GM21737 (cell line): ENCODE measurements around the gene CA4.
A peak's percentile ranks its signal among the peaks of the same experiment; 100 is the strongest.

Experiments
- ATAC-seq: cut with Tn5 transposase; IDR thresholded peaks from one replicate; pipeline ENCODE4 v1.9.1; 2021; ENCODE audit warnings: mild to moderate bottlenecking, moderate library complexity; ENCODE audit not compliant: unreplicated experiment

CA4 gene

DNA sequence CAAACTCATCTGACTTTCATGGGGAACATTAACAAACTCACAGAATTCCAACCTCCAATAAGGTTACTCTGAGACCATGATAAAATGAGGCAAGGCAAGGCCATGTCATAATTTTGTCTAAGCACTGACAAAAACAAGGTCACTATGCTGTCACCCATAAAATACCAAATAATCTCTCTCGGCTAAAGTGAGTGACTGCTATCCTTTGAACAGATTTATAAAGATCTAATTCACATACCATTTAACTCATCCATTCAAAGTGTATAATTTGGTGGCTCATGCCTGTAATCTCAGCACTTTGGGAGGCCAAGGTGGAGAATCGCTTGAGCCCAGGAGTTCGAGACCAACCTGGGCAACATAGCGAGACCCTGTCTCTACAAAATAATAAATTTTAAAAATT is 20.6 kb upstream of the CA4 start:
- no peak for ATAC-seq

DNA sequence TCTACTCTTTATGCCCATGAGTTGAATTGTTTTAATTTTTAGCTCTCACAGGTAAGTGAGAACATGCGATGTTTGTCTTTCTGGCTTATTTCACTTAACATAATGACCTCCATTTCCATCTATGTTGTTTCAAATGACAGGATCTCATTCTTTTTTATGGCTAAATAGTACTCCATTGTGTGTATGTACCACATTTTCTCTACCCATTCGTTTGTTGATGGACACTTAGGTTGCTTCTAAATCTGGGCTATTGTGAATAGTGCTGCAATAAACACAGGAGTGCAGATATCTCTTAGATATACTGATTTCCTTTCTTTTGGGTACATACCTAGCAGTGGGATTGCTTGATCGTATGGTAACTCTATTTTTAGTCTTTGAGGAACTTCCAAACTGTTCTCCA is 19.3 kb upstream of the CA4 start:
- no peak for ATAC-seq

DNA sequence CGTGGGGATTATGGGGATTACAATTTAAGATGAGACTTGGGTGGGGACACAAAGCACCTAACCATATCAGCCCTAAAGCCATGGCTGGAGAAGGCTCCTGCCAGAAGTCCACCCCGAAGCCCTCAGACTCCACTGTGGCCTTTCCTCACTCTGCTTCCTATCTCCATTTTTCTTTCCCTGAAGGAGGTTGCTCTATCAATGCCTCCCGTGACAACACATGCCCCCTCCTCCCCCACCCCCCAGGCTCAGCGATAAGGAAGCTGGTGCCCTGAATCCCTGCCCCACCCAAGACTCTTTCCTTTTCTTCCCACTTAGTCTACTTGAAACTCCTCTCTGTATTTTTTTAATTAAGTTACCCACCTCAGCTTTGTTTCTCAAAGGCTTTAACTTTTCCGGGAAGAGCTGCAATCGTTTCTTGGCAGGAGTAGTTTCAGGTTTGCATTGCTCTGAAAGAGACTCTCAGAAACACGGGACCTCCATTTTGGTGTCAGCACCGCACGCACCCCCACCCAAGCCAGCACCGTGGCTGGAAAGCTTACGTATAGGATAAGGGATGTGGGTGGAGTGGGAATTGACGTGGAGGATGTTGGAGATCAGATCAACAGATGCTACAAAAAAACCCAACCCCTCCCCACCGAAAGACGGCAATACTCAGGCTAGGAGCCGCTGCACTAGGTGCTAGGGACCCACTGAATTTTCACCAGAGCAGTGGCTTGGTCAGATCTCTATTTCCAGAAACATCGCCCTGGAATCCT is 15.2 kb upstream of the CA4 start:
- ATAC-seq, result no peak

DNA sequence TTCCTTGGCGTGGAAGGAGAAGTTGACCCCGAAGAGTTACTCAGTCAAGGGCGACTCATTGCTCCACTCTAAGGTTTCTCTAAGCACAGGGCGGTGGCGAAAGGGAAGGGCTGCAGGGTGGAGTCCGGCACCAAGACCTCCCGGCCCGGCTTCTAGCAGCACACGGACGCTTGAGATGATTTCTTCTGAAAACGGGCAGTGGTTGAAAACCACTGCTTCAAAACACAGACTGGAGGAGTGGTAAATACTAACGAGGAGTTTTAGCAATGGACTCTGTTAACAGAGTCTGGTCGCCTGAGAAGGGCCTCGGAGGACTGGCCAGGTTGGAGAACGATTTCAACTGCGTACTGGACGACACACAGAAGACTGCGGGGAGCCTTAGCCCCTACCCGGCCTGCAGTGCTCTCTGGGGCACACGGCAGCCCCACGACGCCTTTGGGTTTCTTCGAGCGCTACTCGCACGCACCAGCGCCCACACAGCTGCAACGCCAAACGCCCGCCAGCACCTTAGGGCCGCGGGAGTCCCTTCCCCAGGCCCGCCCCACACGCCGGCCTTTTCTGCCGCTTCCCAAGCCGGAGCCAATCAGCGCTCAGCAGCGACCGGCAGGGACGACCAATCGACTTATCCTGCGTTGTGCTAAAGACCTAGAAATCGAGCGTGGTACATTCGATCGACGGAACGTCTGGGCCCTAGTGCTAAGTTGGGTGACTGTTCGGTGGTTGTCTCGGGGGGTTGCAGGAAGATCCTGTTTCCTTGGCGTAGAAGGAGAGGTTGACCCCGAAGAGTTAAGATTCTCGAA is 14.4 kb upstream of the CA4 start:
- ATAC-seq, result peak; percentile 79

DNA sequence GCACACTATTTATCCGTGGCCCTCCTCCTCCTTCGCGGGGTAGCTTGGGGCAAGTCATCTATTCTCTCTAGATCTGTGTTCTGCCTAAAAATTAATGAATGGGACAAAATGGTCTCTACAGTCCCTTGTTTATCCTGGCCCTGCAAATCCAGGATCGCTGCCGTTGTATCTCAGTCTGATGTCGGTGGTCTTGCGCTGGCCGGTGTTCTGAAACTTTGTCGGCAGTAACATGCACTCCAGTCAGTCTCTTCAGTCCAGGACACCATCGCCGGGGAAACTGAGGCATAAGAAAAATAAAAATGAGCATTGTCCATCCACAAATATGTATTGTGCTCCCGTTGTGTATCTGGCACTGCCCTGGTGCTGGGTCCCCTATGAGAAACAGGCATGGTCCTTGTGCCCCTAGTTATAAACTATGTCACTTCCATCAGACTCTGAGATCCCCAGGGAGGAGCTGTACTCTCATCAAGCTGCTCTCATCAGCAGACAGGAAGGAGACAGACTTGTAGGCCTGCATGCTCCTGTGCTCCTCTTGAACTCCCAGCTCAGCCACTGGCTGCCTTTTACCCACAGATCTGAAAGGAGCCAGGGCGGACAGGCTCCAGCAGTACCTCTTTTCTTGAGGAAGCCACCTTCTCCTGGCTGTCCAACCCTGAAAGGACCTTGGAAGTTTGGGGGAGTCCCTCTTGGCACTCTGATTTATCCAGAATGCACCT is 13.7 kb upstream of the CA4 start:
- no peak for ATAC-seq

DNA sequence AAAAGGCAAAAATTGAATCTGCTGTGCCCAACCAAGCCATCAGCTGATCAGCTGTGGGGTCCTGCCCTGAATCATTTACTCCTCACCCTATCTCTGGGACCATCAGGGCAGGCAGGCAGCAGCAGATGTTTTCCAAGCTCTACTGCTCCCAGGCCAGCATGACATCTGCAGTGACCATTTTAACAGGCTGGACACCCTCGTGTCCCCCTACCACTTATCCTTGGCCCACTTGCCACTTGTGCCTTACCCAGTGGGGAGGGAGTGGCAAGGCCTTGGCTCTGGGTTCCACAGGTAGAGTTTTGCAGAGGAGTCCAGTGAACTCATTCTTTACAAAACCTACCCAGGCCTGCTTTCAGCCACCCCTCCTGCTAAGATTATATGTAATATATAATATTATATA is 12.0 kb upstream of the CA4 start:
- no peak for ATAC-seq

DNA sequence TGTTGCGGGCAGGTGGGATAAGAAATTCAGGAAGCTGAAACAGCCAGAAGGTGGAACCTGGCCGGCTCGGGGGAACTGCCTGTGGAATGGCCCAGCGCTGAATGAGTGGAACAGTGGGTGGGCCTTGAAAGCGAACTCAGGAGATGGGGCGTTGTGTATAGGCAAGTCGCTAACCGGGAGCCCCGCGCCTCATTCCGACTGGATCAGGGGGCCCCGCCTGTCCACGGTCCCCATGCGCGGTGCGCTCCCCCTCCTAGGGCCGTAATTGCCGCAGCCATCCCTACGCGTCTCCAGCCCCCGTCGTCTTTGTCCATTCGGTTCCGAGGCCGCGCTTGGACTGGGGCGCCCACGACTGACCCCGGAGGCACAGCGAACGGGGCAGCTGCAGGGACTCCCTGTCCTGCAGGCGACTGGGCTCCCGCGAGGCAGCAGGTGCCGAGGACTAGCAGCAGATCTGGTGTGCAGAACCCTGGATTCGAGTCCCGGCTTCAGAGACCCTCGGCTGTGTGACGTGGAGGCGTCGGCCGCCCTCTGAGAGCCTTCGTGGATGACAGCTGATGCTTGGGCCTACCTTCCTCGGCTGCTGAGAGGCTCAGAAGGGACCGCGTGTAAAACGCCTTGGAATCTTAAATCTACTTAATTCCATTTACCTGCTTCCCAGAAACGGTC is 10.9 kb upstream of the CA4 start:
- no peak for ATAC-seq

DNA sequence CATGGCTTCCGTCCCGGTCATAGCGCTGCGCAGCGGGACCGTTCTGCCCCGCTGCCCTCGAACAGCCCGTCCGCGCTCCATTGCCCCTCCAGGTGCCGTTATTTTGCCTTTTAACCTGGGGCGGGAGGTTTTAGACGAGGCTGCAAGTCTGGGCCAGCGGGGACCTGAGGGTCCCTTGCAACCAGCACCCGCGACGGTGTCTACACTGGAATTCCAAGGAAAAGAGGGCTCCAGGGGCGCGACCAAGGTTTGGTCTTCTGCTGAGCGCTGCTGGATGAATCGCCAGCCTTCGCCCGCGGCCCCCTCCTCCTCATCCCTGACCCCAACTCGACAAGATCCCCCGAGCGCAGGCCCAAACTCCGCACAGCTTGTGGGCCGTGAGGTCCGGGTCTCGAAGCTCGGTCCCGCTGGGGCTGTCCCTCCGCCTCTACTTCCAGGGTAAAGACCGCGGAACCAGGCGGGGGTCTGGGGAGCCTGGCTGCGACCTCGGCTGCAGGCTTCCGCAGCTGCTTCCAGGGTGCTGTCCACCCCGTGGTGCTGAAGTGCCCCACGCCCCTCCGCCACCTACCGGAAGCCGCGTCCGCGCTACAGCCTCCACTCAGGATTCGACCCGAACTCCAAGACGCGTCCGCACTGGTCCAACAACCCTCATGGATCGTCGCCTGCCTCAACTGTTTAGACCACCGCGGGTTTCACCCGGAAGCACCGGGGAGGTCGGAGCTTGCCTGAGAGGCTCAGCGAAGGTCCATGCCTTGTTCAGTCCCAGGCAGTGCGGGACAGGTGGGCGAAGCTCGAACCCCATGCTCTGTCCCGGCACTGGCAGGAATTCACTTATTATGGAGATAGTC is 10.1 kb upstream of the CA4 start:
- ATAC-seq, result no peak

DNA sequence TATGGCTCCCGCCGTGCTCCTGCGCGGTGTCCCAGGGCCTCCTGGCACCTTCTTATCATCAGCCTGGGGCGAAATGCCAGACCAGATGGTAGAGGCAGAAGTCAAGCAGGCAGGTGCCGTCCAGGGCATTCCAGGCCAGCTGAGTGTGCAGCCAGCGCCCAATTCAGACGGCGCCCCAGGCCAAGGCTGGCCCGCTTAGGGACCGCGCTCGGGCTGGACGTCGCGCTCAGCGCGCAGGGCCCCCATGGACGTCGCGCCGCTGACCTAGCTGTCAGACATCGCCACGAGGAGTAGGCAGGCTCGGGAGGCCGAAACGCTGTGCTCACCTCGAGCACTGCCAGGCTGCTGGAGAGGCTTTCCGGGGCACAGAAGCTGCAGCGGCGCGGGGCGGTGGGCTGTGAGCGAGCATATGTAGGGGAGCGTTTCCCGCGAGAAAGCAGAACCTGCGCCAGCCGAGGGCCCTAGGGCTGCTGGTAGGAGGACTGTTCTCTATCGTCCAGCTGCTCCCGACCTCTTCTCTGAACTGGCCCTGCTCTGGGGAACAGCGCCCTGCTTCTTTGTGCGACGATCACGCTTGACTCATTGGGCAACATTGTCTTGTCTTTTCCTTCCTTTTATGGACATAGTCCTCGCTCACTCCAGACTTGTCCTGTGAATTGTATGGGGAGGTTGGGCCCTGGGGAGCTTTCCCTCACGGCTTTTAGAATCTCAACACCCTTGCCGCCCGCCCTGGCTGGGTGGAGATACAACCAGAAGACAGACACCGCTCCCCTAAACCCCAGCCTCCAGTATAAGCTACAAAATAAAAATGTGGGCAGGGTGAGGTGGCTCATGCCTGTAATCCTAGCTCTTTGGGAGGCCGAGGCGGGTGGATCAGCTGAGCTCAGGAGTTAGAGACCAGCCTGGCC is 8.4 kb upstream of the CA4 start:
- ATAC-seq, result no peak

DNA sequence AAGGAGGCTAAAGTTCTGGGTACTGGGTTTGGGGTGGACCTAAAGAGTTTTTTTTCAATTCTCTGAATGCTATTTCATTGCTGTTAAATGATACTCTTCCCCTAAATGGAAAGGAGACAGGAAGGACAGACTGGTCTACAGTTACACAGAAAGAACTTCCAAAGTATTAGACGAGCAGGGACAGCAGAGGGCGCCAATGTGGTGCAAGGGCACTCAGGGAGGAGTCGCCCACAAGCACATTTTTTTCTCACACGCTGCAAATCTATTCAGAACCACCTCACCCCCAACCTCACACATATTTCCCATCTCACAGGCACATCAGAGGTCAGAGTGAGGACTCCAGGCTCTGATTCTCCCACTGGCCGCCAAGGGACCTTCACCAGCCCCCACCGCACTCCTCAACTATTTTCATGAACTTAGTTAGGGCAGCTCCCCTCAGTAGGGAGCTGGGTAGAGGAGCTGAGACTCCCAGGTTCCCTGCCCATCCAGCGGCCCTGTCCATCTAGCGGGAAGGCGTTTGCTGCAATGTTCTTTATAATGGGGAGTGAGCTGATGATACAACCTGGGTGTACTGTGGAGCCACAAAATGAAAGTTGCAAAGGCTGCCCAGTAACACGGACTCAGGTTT is 6.8 kb upstream of the CA4 start:
- ATAC-seq, result no peak

DNA sequence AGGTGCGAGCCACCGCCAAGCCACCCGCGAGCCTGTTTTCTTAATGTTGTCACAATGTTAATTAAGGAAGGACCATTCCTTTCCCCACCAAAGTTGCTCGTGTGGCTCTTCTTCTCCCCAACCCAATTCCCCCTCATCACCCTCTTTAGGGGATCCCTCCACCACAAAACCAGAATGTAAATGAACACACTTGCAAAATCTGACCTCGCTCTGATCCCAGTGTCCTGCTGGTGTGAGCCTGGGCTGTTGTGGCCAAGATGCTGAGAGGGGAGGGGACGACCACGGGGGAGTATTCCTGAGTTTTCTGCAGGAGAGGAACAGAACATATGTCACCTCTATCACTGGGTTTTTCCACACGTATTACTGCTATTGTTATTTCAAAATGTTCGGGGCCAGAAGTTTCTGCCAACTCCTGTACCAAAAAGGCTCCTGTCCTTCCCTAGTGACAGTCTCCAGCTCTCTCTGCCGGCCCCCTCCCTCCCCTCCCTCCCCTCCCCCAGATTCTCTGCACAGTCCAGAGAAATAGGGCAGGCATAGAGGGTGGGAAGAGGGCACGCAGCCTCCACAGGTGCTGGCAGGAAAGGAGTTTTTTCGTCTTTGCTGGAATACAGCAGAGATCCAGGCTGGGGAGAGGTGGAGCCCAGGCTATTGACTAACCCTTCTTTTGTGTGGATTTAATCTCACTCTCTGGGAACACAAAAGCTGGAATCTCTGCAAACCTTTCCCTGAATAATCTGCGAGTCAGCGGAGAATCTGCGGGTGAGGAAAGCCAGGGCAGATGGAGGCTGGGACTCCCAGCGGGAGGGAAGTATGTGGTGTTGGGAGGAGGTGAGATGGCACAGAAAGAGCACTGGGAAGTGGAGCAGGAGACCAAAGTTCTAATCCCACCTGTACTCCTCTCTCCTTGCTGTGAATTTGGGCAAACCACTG is 4.5 kb upstream of the CA4 start:
- no peak for ATAC-seq

DNA sequence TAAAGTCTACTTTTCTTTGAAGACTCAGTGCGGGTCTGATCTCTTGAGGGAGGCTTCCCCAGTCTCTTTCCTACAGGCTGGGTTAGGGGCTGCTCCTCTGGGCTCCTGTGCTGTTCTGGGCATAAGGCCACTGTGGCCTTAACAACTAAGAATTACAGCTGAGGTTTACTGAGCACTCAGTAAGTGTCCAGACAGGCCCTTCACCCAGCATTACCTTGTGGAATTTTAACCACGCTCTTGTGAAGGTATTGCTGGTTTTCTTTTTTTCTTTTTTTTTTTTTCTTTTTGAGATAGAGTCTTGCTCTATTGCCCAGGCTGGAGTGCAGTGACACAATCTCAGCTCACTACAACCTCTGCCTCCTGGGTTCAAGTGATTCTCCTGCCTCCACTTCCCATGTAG is 3.6 kb upstream of the CA4 start:
- ATAC-seq, result no peak

DNA sequence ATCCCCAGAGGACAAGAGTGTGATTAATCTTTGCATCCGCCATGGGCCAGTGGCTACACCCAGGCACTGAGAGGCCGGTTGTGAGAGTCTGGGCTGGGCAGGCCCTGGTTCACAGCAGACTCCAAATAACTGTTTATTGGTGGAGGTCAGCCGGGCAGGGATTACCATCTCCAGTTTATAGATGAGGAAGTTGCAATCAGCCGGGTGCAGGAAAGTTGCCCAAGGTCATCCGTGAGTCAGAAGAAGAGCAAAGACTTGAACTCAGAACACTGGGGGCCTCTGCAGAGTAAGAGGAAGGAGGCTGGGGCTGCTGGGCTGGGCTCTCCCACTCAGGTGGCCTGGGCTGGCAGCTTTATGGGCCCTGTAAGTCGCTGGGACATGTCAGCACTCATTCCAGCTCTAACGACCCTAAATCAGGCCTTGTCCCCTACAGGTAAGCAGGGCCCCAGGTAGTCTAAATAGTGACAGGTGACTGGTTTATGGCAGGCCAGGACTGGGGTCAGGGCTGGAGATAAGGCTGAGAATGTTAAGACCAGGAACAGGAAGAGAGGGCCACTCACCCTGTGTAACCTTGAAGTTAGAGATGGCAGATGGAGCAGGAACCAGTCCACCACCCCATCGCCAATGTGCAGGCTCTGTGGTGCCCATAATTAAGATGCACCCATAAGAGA is 2.1 kb upstream of the CA4 start:
- ATAC-seq, result no peak

DNA sequence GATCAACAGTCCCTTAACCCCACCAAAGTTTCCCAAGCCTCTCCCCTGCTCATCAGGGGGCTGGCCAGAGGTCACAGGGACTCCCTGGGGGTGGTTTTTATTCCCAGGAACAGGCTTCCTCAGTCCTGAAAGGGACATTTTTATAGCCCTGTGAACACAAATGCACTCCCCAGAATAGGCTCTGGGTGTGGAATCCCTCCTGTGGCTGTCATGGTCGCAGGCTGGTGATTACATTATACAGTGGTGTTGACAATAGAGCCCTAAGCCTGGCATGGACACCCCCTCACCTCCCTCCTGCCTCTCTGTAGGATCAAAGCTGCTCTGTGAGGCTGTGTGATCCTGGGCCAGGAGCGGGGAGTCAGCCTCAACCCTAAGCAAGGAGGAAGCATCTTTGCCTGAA is 1.4 kb upstream of the CA4 start:
- no peak for ATAC-seq

DNA sequence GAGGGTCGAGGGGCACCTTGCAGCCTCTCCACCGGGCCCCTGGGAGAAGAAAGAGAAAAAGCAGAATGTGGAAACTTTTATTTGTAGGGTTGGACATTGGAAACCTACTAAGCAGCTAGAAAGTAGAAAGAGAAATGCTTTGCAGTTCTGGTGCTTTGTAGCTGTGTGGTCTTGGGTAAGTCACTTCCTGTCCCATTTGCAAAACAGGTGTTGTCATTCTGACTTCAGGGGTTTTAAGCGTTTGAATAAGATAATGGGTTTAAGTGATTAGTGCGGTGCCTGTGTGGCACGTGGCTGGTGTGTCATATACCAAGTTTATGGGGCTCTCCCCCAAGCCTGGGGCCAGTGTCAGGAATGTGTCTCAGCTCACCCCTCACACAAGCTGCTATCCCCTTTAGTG is 1.6 kb downstream of the CA4 start:
- no peak for ATAC-seq

DNA sequence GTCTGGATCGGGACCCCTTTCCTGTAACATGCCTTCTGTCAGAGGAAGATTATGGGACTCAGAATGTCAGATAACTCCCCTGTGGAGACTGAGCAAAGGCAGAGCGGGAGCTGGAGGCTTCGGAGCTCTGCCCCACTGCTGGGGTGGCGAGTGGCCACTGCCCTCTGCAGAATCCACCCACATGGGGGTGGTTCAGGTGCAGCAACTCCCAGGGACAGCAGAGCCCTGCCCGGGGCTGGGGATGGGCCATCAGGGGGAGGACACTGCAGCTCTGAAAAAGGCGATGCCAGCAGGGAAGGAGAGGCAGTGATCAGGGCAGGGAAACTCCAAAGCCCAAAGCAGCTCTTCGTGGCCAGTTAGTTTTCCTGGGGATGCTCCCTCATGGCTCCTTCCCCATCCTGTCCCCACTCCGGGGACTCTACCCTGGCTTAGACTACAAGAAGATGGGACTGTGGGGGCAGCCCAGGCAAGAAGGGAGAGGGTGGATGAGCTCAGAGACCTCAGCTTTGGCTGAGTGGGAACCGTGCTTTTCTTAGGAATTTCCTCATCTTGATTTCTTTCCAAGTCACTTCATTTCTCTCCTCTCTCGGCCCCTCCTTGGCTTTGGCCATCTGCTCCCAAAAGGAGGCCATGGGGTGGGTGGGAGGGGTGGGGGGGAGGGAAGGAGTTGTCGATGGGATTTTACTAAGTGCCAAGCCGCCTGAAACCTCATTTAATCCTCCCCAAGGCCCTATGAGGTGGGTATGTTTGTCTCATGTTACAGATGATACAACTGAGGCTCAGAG is 4.0 kb downstream of the CA4 start:
- ATAC-seq, result no peak
